KBM-7 (cell line): ENCODE data around the gene SALL2.
A peak's percentile ranks its signal among the peaks of the same experiment; 100 is the strongest.

Experiments used
- DNase-seq: peaks from one replicate; pipeline ENCODE4 v3.0.0-alpha.2; 2015
- in situ Hi-C: fragments of 300-500 bp; cut with MboI; formaldehyde crosslinking; loops from 2 replicates; pipeline ENCODE4 v1.14.3; 2020; ENCODE audit warnings: low sequenced_read_pairs, low pct_unique_long_range_greater_than_20kb, mixed read lengths

SALL2 gene

DNA sequence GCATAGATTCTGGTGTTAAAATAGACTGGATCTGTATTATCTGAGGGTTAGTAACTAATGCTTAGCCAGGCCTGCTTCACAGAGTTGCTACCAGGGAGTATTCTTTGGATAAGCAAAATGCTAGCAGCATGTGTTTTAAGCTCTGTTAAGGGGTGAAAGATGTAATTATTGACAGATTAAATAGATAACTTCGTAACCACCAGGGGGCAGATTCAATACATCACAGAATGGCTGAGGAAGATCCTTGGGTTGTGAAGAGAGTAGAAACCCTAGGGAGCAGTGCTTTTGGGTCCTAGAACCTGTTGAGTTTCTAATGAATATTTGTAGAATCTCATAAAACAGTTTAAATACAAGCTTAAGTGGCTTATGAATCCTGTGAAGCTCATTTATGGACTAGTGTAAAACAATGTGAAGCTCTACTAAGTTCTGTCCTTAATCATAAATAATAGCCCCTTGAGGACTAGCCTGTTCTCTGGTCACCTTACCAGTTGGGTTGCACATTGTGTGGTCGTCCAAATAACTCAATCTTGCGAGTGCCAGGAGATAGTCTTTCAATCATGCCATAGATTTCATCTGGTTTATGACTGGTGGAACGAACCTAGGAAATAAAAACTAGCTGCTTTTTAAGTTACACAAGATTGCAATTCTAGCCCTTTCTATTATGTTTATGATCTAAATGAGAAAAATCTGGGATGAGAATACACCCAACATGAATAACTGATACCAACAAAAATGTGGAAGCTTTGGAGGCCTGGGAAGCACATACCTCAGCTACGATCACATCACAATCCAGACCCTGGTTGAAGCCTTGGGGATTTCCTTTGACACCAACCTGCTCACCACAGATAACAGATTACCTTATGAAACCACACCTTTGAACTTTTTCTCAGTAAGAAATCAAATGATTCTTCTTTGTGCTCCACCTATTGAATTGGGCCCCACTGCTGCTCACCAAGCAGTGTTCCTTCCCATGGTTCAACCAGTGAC lies 27.3 kb downstream of the SALL2 start:
- peak; percentile 63 for DNase-seq
- in situ Hi-C loops, result no loop called here

- DNase-seq, result no peak
- in situ Hi-C loops, result no loop called here
Measured at GRCh38 chr14:21496453-21496852, 29.7 kb downstream of the SALL2 start.

DNA sequence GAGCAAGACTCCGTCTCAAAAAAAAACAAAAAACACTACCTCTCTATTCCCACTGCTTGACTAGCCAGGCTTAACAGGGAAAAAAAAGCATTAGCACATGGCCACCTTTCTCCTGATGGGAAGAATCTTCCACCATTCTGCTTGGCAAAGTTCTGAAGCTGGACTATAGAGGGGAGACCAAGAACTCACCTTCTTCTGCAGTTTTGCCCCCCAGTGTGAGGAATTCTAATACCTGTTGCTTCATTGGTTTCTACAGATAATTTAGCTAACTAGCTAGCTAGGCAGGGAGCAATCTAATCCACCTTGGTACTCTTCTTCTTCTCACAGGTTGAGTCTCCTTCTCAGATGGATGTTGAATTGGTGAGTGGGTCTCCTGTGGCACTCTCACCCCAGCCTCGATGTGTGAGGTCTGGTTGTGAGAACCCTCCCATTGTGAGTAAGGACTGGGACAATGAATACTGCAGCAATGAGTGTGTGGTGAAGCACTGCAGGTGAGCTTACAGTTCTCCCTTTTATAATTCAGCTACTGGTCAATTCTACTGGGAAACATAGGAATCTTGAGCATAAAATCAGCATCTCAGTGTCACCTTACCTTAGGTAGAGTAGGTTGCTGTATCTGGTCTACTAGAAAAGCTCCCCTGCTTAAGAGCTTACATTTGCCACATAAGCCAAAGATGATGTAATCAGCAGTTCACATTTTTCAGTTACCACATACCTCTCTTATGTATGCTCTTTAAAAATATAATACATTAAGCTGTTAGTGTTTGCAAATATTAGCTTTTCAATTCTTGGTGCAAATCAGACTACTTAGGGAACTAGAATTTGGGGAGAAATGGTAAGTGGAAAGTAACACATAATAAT lies 31.0 kb downstream of the SALL2 start:
- in situ Hi-C loops, result no loop called here
- no peak for DNase-seq

DNA sequence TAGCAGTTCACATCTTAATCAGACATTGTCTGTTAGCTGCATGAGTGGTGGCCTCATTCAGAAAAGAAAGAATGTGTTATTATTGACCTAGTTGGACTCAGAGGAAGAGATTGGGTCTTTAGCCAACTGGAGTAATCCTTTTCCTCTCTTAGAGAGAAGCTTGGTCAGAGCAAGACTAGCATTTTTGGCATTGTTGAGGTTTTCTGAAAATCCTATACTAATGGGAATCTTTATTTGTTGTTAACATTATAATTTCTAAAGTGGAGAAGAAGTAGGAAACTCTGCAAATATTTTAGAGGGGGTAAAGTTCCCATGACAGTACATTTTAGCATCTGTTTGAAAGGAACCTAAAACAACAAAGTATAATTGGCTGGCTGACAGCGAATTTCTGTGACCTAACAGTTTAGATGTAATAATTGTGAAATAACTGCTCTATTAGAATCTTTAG lies 39.5 kb downstream of the SALL2 start:
- DNase-seq, result no peak
- in situ Hi-C loops, result no loop called here

DNA sequence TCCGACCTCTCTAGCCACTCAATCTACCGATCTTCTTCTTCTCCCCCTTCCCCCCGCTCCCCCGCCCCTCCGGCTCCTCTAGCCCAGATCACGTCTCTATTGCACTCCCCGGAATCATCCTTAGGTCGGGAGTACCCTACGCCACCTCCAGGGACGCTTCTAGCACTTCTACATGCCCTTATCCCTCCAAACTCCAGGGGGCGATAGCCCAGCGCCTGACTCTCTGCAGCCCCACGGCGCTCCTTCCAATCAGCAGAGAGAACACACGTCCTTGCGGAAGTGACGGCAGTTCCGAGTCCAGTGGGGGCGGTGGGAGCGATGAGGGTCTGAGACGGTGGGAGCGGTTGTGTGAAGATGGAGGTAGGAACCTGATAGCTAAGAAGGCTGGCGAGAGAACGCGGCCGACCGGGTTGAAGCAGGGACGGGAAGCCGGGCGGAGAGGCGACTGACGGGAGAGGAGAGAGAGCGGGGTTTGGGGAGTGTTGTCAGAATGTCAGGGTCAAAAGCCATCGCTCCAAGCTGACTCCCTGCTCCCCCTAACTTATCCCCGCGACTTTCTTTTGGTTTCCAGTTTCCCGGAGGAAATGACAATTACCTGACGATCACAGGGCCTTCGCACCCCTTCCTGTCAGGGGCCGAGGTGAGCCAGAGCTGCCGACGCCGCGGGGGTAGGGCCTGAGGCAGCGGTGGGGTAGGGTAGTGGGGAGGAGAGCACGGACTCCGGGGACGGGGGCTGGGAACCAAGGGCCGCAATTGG lies 49.0 kb downstream of the SALL2 start, which contains the start of the genes RAB2B and TOX4:
Gene RAB2B (minus strand): TSS at position 35 of the 757 bp plus-strand sequence. CDS start 87 bp downstream, outside the sequence.
Gene TOX4 (plus strand): TSS at position 271 of the 757 bp plus-strand sequence. CDS start 84 bp downstream, at position 355.
- in situ Hi-C loops, result no loop called here
- DNase-seq, result peak; percentile 99

DNA sequence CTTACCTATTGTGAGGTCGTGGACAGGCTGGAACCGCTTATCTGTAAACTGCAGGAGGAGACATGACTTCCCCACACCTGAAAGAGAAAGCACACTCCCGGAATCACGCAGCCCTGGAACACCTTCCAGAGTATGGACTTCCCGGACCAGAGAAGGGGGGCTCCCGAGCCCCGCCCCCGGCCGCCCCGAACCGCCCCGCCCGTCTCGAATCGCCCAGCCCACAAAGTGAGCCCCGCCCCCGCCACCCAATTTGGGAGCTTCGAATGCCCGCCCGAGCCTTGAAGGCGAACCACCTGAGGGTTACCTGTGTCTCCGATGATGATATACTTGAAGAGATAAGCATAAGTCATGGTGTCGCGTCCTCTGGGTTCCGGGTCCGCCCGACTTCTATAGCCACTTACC lies 49.6 kb downstream of the SALL2 start:
- in situ Hi-C loops, result no loop called here

GRCh38 chr14:21475767-21476522 lies 50.2 kb downstream of the SALL2 start:
- in situ Hi-C loops, result no loop called here

More for the DNA sequence above, 49.6 kb downstream of the SALL2 start:
- no peak for DNase-seq

More at GRCh38 chr14:21475767-21476522, 50.2 kb downstream of the SALL2 start:
- DNase-seq, result no peak
